Measurements from ENCODE around the gene ZDHHC8. TPM values are rescaled to one million over a fixed set of nuclear protein-coding genes. Genes with fewer than 3 reads are reported as not detected.
A peak's percentile ranks its signal among the peaks of the same experiment; 100 is the strongest.

Gene ZDHHC8
- total RNA-seq, 8 experiments from 2014 or later, result 4.5 to 34.5 (median 8.9) TPM

DNA sequence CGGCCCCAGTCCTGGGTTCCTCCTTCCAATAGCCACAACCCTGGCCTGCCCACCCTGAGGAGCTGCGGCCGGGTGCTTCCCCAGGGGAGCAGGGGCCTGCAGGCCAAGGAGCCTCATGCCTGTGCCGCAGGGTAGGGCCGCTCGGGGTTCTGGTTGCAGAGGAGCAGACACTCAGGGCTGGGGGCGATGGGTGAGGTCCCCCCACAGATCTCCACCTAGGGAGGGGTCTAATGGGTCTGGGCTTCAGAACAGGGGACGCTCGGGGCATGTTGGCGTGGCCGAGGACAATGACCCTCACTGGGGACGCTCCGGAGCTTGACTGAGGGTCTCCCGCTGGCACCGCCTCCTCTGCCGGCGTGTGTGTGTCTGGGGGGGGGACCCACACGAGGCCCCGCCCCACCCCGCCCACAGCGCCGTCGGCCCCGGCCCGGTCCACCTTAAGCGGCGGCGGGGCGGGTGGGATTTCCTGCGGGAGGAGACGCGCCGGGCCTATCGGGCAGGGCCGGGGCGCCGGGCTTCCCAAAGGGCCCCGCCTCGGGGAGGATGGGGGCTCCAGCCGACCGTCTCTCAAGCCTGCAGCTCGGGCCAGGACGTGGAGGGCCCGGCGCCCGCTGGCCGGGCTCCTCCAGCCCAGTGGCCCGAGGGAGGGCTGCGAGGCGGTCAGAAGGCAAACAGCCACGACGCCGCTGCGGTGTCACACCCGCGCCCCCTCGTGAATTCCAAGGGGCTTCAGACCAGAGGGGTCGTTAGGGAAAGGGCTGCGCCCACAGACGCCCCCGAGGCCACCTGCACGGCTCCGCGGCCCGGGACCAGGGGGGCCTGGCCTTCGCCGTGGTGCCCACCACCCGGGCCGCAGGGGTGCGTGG, 640 bp upstream of the ZDHHC8 start:
- 20 to 49% (median 40%) methylated on average over 1 to 4 of the region's 70 CpGs; no CpG with 5 or more reads in 7 of the 10 experiments for WGBS, 10 experiments
- peak; percentile 55 to 82 (median 74) for ATAC-seq (replicated peaks in 6 of 8)
- Histone ChIP-seq H3K4me3 (peak overlapping the region; percentile 90 to 100 (median 96)), H3K27ac (peak overlapping the region; percentile 89 to 94), H3K4me1 (replicated peaks in 1 of 2) (peaks cover 19% of the 10 kb centered on the region in 2 donors)
- in situ Hi-C loops (cut with MboI; ENCODE audit: low pct_unique_long_range_greater_than_20kb in 2 of 9, low sequenced_read_pairs in 9 of 9, unreplicated experiment in 9 of 9), result loop anchor here in 1 of 9 experiments (25.0 kb wide), 1 partner anchor 94 kb away; no protein-coding TSS in a partner anchor

GRCh38 chr22:20131859-20132685, 468 bp downstream of the ZDHHC8 start:
- Histone ChIP-seq H3K27ac (peak overlapping the region; percentile 89 to 94), H3K4me1 (replicated peaks in 1 of 2) (peaks cover 22 to 30% of the 10 kb centered on the region in 2 donors), H3K4me3 (peak overlapping the region; percentile 90 to 100 (median 96))
- in situ Hi-C loops (cut with MboI; ENCODE audit: low pct_unique_long_range_greater_than_20kb in 2 of 9, low sequenced_read_pairs in 9 of 9, unreplicated experiment in 9 of 9), result loop anchor here in 1 of 9 experiments (25.0 kb wide), 1 partner anchor 95 kb away; no protein-coding TSS in a partner anchor
- WGBS, 10 experiments, result 0% methylated on average over 1 to 5 of the region's 72 CpGs; no CpG with 5 or more reads in 8 of the 10 experiments
- peak; percentile 10 to 36 (median 23) for ATAC-seq (replicated peaks in 6 of 8)

GRCh38 chr22:20132686-20133246, 1.2 kb downstream of the ZDHHC8 start:
- peaks cover 26 to 37% of the 10 kb centered on the region in 2 donors for H3K4me1 ChIP-seq (replicated peaks in 1 of 2)
- in situ Hi-C loops (cut with MboI; ENCODE audit: low pct_unique_long_range_greater_than_20kb in 2 of 9, low sequenced_read_pairs in 9 of 9, unreplicated experiment in 9 of 9), result loop anchor here in 1 of 9 experiments (25.0 kb wide), 1 partner anchor 95 kb away; no protein-coding TSS in a partner anchor
- 58 to 100% (median 70%) methylated on average over 2 of the region's 16 CpGs; no CpG with 5 or more reads in 7 of the 10 experiments for WGBS, 10 experiments
- H3K27ac ChIP-seq, result no peak overlapping the region
- ATAC-seq (replicated peaks in 6 of 8), result no peak
- H3K4me3 ChIP-seq, result peak overlapping the region; percentile 90 to 100 (median 96)

DNA sequence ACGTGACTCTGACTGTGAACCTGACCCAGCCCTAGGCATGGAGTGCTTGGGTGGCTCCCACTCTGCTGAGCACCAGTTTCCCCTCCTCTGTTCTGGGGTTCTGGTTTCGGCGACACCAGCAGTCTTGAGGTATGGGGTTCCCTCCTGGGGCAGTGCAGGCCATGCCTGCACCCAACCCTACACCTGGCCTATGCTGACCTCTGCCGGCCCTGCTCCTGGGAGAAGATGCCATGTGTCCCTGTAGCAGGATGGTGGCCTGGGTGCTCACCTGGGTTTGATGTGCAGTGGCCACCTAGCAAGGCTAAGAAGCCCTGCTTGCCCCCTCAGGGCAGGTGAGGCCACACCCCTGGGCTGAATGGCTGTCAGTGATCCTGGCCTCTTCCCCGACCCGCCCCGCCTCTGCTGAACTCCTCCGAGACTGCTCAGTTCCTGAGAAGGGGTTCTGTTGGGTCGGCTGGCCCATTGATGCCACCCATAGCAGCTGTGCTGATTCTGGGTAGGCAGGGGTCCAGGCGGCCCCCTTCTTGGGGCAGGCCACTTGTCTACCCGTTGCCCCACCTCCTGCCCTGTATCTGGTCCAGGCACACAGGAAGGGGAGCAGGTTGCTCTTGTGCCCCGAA, 2.4 kb downstream of the ZDHHC8 start:
- 58 to 86% (median 82%) methylated on average over 1 to 7 of the region's 12 CpGs; no CpG with 5 or more reads in 6 of the 10 experiments for WGBS, 10 experiments
- H3K4me1 ChIP-seq (replicated peaks in 1 of 2), result peaks cover 28 to 39% of the 10 kb centered on the region in 2 donors
- no peak overlapping the region for H3K27ac ChIP-seq
- in situ Hi-C loops (cut with MboI; ENCODE audit: low pct_unique_long_range_greater_than_20kb in 2 of 9, low sequenced_read_pairs in 9 of 9, unreplicated experiment in 9 of 9), result loop anchor here in 1 of 9 experiments (25.0 kb wide), 1 partner anchor 97 kb away; no protein-coding TSS in a partner anchor
- H3K4me3 ChIP-seq, result no peak overlapping the region
- no peak for ATAC-seq (replicated peaks in 6 of 8)

DNA sequence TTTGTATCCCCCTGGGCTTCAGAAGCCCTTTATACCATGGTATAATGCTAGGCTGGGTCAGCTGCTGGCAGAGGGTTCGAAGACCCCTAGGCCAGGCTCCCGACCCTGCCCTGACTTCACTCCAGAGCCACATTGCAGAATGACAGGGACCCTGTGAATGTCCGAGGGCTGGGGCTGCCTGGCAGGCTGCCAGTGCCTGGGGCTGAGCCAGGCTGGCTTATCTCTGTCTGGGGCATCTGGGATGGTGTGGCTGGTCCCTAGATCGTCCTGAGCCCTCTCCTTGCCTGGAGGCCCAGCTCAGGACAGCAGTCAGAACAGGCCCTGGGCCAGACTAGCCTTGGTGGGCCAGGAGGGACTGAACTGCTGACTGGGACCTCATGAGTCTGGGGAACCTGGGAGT, 3.7 kb downstream of the ZDHHC8 start:
- no peak overlapping the region for H3K4me3 ChIP-seq
- 20 to 80% (median 62%) methylated on average over 1 to 2 of the region's 4 CpGs; no CpG with 5 or more reads in 7 of the 10 experiments for WGBS, 10 experiments
- in situ Hi-C loops (cut with MboI; ENCODE audit: low pct_unique_long_range_greater_than_20kb in 2 of 9, low sequenced_read_pairs in 9 of 9, unreplicated experiment in 9 of 9), result loop anchor here in 1 of 9 experiments (25.0 kb wide), 1 partner anchor 98 kb away; no protein-coding TSS in a partner anchor
- H3K27ac ChIP-seq, result no peak overlapping the region
- H3K4me1 ChIP-seq (replicated peaks in 1 of 2), result peaks cover 25 to 39% of the 10 kb centered on the region in 2 donors
- no peak for ATAC-seq (replicated peaks in 6 of 8)

- Histone ChIP-seq H3K4me1 (replicated peaks in 1 of 2) (peaks cover 20 to 34% of the 10 kb centered on the region in 2 donors), H3K27ac (no peak overlapping the region), H3K4me3 (no peak overlapping the region)
- in situ Hi-C loops (cut with MboI; ENCODE audit: low pct_unique_long_range_greater_than_20kb in 2 of 9, low sequenced_read_pairs in 9 of 9, unreplicated experiment in 9 of 9), result loop anchor here in 1 of 9 experiments (25.0 kb wide), 1 partner anchor 99 kb away; no protein-coding TSS in a partner anchor
- no peak for ATAC-seq (replicated peaks in 6 of 8)
- 66 to 91% (median 85%) methylated on average over 5 to 12 of the region's 25 CpGs; no CpG with 5 or more reads in 6 of the 10 experiments for WGBS, 10 experiments
Observed at GRCh38 chr22:20135806-20136602, 4.4 kb downstream of the ZDHHC8 start.

DNA sequence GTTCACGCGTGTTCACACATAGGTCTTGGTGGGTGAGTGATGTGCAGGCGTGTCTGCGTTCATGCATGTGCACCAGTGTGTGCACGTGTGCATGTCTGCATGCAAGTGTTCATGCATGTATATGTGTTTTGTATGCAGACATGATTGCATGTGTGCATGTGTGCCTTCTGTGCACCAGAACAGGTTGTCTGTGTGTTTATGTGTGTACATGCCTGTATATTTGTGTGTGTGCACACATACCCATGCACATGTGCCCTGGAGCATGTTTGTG, 4.9 kb downstream of the ZDHHC8 start:
- Histone ChIP-seq H3K27ac (no peak overlapping the region), H3K4me1 (replicated peaks in 1 of 2) (peaks cover 20 to 34% of the 10 kb centered on the region in 2 donors), H3K4me3 (no peak overlapping the region)
- WGBS, 10 experiments, result 70 to 88% methylated on average over 3 of the region's 5 CpGs; no CpG with 5 or more reads in 8 of the 10 experiments
- ATAC-seq (replicated peaks in 6 of 8), result no peak
- in situ Hi-C loops (cut with MboI; ENCODE audit: low pct_unique_long_range_greater_than_20kb in 2 of 9, low sequenced_read_pairs in 9 of 9, unreplicated experiment in 9 of 9), result loop anchor here in 1 of 9 experiments (25.0 kb wide), 1 partner anchor 99 kb away; no protein-coding TSS in a partner anchor

DNA sequence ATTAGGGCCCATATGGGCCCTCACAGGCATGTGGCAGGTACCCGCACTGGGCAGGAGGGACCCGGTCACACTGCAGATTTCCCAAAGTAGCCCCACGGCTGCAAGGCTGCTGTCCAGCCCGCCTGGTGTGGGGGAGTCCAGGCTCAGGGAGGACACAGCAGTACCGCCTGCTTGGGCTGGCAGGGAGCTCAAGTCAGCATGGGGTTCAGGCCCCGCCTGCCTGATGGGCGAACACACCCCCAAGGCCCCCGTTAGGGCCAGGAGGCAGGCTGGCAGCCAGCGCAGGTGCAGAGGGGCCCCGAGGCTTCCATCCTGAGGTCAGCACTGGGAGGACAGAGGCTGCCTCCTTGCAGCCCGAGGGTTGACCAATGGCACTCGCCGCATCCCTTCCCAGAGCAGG, 5.5 kb downstream of the ZDHHC8 start:
- WGBS, 10 experiments, result 67 to 100% (median 90%) methylated on average over 1 to 2 of the region's 13 CpGs; no CpG with 5 or more reads in 6 of the 10 experiments
- H3K27ac ChIP-seq, result peak overlapping the region; percentile 7 to 53
- in situ Hi-C loops (cut with MboI; ENCODE audit: low pct_unique_long_range_greater_than_20kb in 2 of 9, low sequenced_read_pairs in 9 of 9, unreplicated experiment in 9 of 9), result loop anchor here in 1 of 9 experiments (25.0 kb wide), 1 partner anchor 100 kb away; no protein-coding TSS in a partner anchor

DNA sequence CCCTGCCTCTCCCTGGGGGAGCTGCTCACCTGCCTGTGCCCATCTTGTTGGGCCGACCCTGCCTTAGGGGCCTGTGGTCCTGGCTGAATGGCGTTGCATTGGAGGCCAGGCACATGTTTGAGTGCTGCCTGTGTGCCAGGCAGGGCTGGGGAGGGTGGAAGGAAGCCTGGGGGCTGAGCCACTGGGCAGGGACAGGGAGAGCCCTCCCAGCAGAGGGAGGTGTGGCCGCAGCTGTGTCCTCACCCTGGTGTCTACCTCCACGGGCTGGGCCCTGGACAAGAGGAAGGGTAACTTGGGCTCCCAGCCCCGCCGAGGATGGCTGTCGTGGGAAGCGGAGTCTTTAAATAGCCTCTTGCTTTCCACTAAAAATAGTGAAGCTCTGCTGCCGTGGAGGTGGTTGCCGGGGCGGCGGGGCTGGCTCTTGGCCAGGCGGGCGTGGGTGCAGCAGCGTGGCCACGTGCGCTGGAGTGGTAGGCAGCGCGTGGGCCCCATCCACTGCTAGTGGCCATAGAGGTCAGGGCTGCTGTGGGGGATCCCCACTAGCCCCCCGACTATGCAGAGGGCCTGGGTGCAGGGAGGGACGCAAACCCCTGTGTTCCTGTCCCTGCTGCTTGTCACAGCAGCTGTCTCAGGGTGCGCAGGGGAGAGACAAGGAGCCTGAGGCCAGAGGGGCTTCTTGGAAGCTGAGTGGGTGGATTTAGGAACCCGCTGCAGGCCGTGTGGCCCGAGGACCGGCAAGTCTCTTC, 6.2 kb downstream of the ZDHHC8 start:
- Histone ChIP-seq H3K4me1 (replicated peaks in 1 of 2) (peaks cover 14 to 28% of the 10 kb centered on the region in 2 donors), H3K4me3 (no peak overlapping the region), H3K27ac (peak overlapping the region in 1 of 2 donors; percentile 53)
- WGBS, 10 experiments, result 20 to 86% (median 66%) methylated on average over 2 to 8 of the region's 26 CpGs; no CpG with 5 or more reads in 6 of the 10 experiments
- in situ Hi-C loops (cut with MboI; ENCODE audit: low pct_unique_long_range_greater_than_20kb in 2 of 9, low sequenced_read_pairs in 9 of 9, unreplicated experiment in 9 of 9), result loop anchor here in 1 of 9 experiments (25.0 kb wide), 1 partner anchor 101 kb away; no protein-coding TSS in a partner anchor
- ATAC-seq (replicated peaks in 6 of 8), result peak; percentile 37 to 73 (median 60)

More for the DNA sequence above, 5.5 kb downstream of the ZDHHC8 start:
- Histone ChIP-seq H3K4me1 (replicated peaks in 1 of 2) (peaks cover 20 to 34% of the 10 kb centered on the region in 2 donors), H3K4me3 (no peak overlapping the region)
- ATAC-seq (replicated peaks in 6 of 8), result peak in 1 of 8 experiments; percentile 1

DNA sequence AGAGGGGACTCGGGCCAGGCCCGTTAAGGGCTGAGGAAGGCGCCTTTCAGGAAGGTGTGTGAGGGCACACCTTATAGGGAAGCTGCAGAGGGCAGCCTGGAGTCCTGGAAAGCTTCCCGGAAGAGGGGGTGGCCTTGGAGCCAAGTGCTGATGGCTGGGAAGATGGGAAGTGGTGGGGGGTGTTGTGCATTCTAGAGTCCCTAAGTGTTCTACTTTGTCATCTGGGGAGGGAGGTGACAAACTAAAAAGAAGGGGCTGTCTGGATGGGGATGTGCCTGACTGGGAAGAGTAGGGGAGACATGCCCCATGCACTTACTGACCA, 6.8 kb downstream of the ZDHHC8 start:
- Histone ChIP-seq H3K4me3 (no peak overlapping the region), H3K4me1 (replicated peaks in 1 of 2) (peaks cover 9 to 23% of the 10 kb centered on the region in 2 donors), H3K27ac (peak overlapping the region in 1 of 2 donors; percentile 32)
- 60 to 94% (median 90%) methylated on average over 1 to 3 of the region's 4 CpGs; no CpG with 5 or more reads in 7 of the 10 experiments for WGBS, 10 experiments
- in situ Hi-C loops (cut with MboI; ENCODE audit: low pct_unique_long_range_greater_than_20kb in 2 of 9, low sequenced_read_pairs in 9 of 9, unreplicated experiment in 9 of 9), result loop anchor here in 1 of 9 experiments (25.0 kb wide), 1 partner anchor 101 kb away; no protein-coding TSS in a partner anchor
- ATAC-seq (replicated peaks in 6 of 8), result peak in 1 of 8 experiments; percentile 8
